Breast epithelium (tissue), 3 donors: ENCODE data around the gene ARHGAP18.

Experiments used
- POLR2A ChIP-seq: fragments of 450-650 bp; IDR thresholded peaks from one replicate; pipeline ENCODE4 v1.6.1; 2016; ENCODE audit warnings: antibody characterized with exemption, mild to moderate bottlenecking, moderate library complexity
- POLR2AphosphoS5 ChIP-seq, 3 donors: sonication (generic); formaldehyde crosslinking; IDR thresholded peaks; one replicate each; pipeline ENCODE4 v1.6.1; 2017; ENCODE audit warnings: antibody characterized with exemption in 3 of 3
- TF ChIP-seq, protein P1 (sequence below), 3 donors: fragments of 450-650 bp; IDR thresholded peaks; one replicate each; pipeline ENCODE4 v1.5.1; 2016 to 2017; ENCODE audit warnings: antibody characterized with exemption in 3 of 3, mild to moderate bottlenecking in 3 of 3, moderate library complexity in 3 of 3

DNA sequence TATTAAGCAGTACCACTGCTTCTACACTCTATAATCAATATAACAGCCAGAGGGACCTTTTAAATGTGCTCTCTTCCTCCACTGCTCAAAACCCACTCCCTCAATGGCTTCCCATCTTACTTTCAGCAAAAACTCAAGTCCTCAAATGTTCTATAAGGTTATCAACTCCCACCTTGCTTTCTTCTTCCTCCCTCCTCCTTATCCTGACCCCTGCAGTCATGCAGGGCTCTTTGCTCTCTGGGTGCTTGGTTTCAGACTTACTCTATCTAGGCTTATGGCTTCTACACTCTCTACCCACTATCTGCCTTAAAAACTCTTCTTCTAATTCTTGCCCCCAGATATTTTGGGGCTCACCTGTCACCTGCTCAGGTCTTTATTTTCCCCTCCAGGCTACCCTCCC is 5.3 kb downstream of the ARHGAP18 start:
- TF ChIP-seq, protein P1, sequence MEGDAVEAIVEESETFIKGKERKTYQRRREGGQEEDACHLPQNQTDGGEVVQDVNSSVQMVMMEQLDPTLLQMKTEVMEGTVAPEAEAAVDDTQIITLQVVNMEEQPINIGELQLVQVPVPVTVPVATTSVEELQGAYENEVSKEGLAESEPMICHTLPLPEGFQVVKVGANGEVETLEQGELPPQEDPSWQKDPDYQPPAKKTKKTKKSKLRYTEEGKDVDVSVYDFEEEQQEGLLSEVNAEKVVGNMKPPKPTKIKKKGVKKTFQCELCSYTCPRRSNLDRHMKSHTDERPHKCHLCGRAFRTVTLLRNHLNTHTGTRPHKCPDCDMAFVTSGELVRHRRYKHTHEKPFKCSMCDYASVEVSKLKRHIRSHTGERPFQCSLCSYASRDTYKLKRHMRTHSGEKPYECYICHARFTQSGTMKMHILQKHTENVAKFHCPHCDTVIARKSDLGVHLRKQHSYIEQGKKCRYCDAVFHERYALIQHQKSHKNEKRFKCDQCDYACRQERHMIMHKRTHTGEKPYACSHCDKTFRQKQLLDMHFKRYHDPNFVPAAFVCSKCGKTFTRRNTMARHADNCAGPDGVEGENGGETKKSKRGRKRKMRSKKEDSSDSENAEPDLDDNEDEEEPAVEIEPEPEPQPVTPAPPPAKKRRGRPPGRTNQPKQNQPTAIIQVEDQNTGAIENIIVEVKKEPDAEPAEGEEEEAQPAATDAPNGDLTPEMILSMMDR (IDR thresholded peaks at IDR 0.05), result no peak
- TF ChIP-seq POLR2AphosphoS5 (IDR thresholded peaks at IDR 0.05) (no peak), POLR2A (no peak)
